Neuronal stem cell (in vitro differentiated cells): ENCODE results near the gene SH3RF2.
"Not testable (repeated sequence)": the region's sequence is repeated elsewhere in the genome, so short reads cannot be mapped to it uniquely, and the experiment has no call there.

Experiments used
- DNase-seq: peaks from one replicate; pipeline ENCODE4 v3.0.0-alpha.2; 2013; ENCODE audit warnings: low spot score
- H2AFZ ChIP-seq: one replicate; pipeline ENCODE4 v1.6.1; 2013; ENCODE audit warnings: mild to moderate bottlenecking, low read length, inconsistent platforms
- H2AK5ac ChIP-seq: 2 replicates; pipeline ENCODE4 v1.6.1; 2013; ENCODE audit warnings: low read depth, mild to moderate bottlenecking, inconsistent platforms, low read length, moderate library complexity, mixed read lengths
- H2BK120ac ChIP-seq: 2 replicates; pipeline ENCODE4 v1.6.1; 2013; ENCODE audit warnings: low read depth, mild to moderate bottlenecking, inconsistent platforms, low read length, moderate library complexity, mixed read lengths
- H2BK12ac ChIP-seq: one replicate; pipeline ENCODE4 v1.6.1; 2013; ENCODE audit warnings: low read length, inconsistent platforms
- H2BK15ac ChIP-seq: 2 replicates; pipeline ENCODE4 v1.6.1; 2013; ENCODE audit warnings: mild to moderate bottlenecking, low read length, inconsistent platforms, mixed read lengths
- H2BK5ac ChIP-seq: one replicate; pipeline ENCODE4 v1.6.1; 2013; ENCODE audit warnings: inconsistent platforms, mild to moderate bottlenecking, low read length, moderate library complexity
- H3K14ac ChIP-seq: one replicate; pipeline ENCODE4 v1.6.1; 2013; ENCODE audit warnings: low read length, inconsistent platforms
- H3K18ac ChIP-seq: 2 replicates; pipeline ENCODE4 v1.6.1; 2013; ENCODE audit warnings: low read length, inconsistent platforms
- H3K23ac ChIP-seq: 2 replicates; pipeline ENCODE4 v1.6.1; 2013; ENCODE audit warnings: low read depth, mild to moderate bottlenecking, mixed read lengths, low read length, inconsistent platforms; ENCODE audit not compliant: poor library complexity
- H3K27ac ChIP-seq: replicated peaks from 3 replicates; pipeline ENCODE4 v1.5.1; 2013; ENCODE audit warnings: low read length, inconsistent platforms
- H3K27me3 ChIP-seq, 3 experiments: 2 replicates each; pipeline ENCODE4 v1.6.1; 2013; ENCODE audit warnings: low read length in 3 of 3, mild to moderate bottlenecking in 2 of 3, inconsistent platforms in 1 of 3, low read depth in 1 of 3, mixed read lengths in 1 of 3, moderate library complexity in 1 of 3; ENCODE audit not compliant: control insufficient read depth in 3 of 3, insufficient read depth in 3 of 3
- H3K36me3 ChIP-seq, 2 donors: replicated peaks in 1 of 2; 2 replicates each; pipeline ENCODE4 v1.6.1; 2013; ENCODE audit warnings: low read length in 2 of 2; ENCODE audit not compliant: control insufficient read depth in 2 of 2, insufficient read depth in 2 of 2
- H3K4ac ChIP-seq: 2 replicates; pipeline ENCODE4 v1.6.1; 2013; ENCODE audit warnings: inconsistent platforms, mild to moderate bottlenecking, low read length, moderate library complexity
- H3K4me1 ChIP-seq, 2 donors: 1 replicate in 1 of 2; 2 replicates in 1 of 2; pipeline ENCODE4 v1.6.1; 2013; ENCODE audit warnings: low read length in 2 of 2, low read depth in 1 of 2; ENCODE audit not compliant: control insufficient read depth in 2 of 2, insufficient read depth in 1 of 2
- H3K4me2 ChIP-seq: one replicate; pipeline ENCODE4 v1.6.1; 2013; ENCODE audit warnings: mild to moderate bottlenecking, low read length, inconsistent platforms; ENCODE audit not compliant: insufficient read depth, poor library complexity, severe bottlenecking
- H3K4me3 ChIP-seq, 2 donors: 2 replicates each; pipeline ENCODE4 v1.5.1; 2013; ENCODE audit warnings: low read length in 2 of 2, mild to moderate bottlenecking in 2 of 2, inconsistent platforms in 1 of 2, moderate library complexity in 1 of 2
- H3K79me1 ChIP-seq: one replicate; pipeline ENCODE4 v1.6.1; 2013; ENCODE audit warnings: low read depth, mild to moderate bottlenecking, inconsistent platforms, low read length, moderate library complexity
- H3K9ac ChIP-seq: one replicate; pipeline ENCODE4 v1.6.1; 2013; ENCODE audit warnings: mild to moderate bottlenecking, low read depth, low read length, inconsistent platforms; ENCODE audit not compliant: poor library complexity
- H3K9me3 ChIP-seq, 2 donors: replicated peaks in 1 of 2; 2 replicates each; pipeline versions ENCODE3 to v1.6.1; 2013; ENCODE audit warnings: low read length in 2 of 2, mild to moderate bottlenecking in 2 of 2, inconsistent platforms in 1 of 2, low read depth in 1 of 2, mixed read lengths in 1 of 2, moderate library complexity in 1 of 2; ENCODE audit not compliant: control insufficient read depth in 2 of 2, insufficient read depth in 1 of 2
- H4K8ac ChIP-seq: one replicate; pipeline ENCODE4 v1.6.1; 2013; ENCODE audit warnings: low read depth, mild to moderate bottlenecking, inconsistent platforms, low read length, moderate library complexity
- H4K91ac ChIP-seq: one replicate; pipeline ENCODE4 v1.6.1; 2013; ENCODE audit warnings: low read length, low read depth, mild to moderate bottlenecking, inconsistent platforms; ENCODE audit not compliant: poor library complexity
- WGBS, 2 donors: extraction: QIAGEN DNeasy Blood & Tissue Kit; methylation state at CpG; one replicate each; pipeline ENCODE4 v1.1.7; 2013; ENCODE audit warnings: missing lambda C conversion rate in 2 of 2, mixed read lengths in 1 of 2; ENCODE audit not compliant: insufficient read length in 2 of 2, insufficient replicate concordance in 1 of 2; ENCODE audit errors: extremely low coverage in 2 of 2; 5-methylcytosine and 5-hydroxymethylcytosine counted together

Gene SH3RF2

GRCh38 chr5:145991044-145991575, 54.7 kb downstream of the SH3RF2 start:
- Histone ChIP-seq H3K36me3 (no peaks in the 10 kb centered on the region), H3K4me3 (no peak overlapping the region), H3K23ac (no peak overlapping the region), H3K18ac (no peak overlapping the region), H3K4ac (no peak overlapping the region), H2BK120ac (no peak overlapping the region), H3K27me3 (no peaks in the 10 kb centered on the region), H2AK5ac (no peak overlapping the region), H2AFZ (no peak overlapping the region), H2BK15ac (no peak overlapping the region), H2BK5ac (no peak overlapping the region), H3K14ac (no peak overlapping the region), H3K4me2 (no peak overlapping the region), H2BK12ac (no peak overlapping the region), H3K9ac (no peak overlapping the region), H4K8ac (no peak overlapping the region), H4K91ac (no peak overlapping the region), H3K4me1 (no peaks in the 10 kb centered on the region), H3K9me3 (no peaks in the 10 kb centered on the region), H3K79me1 (no peaks in the 10 kb centered on the region), H3K27ac (no peak overlapping the region)
- no CpG with 5 or more reads among the region's 3 CpGs for WGBS, 2 donors
- no peak for DNase-seq

GRCh38 chr5:145993538-145993937, 57.2 kb downstream of the SH3RF2 start:
- H3K18ac ChIP-seq, H2BK12ac ChIP-seq, H3K27ac ChIP-seq, H2BK120ac ChIP-seq, H3K79me1 ChIP-seq, H3K4me3 ChIP-seq, H3K4me2 ChIP-seq, H4K91ac ChIP-seq, H3K14ac ChIP-seq, H3K23ac ChIP-seq, H3K4me1 ChIP-seq, H2AK5ac ChIP-seq, H2AFZ ChIP-seq, H4K8ac ChIP-seq, H3K27me3 ChIP-seq, H2BK15ac ChIP-seq, H3K9me3 ChIP-seq, H3K4ac ChIP-seq, H3K9ac ChIP-seq, DNase-seq, H2BK5ac ChIP-seq, H3K36me3 ChIP-seq: not testable (repeated sequence)
- WGBS, 2 donors = no CpG with 5 or more reads among the region's 4 CpGs

GRCh38 chr5:145996135-145996534, 59.8 kb downstream of the SH3RF2 start:
- Histone ChIP-seq H3K18ac (no peak overlapping the region), H2AK5ac (no peak overlapping the region), H2BK120ac (no peak overlapping the region), H3K9ac (no peak overlapping the region), H3K14ac (no peak overlapping the region), H2BK5ac (no peak overlapping the region), H3K27me3 (no peaks in the 10 kb centered on the region), H3K23ac (no peak overlapping the region), H3K9me3 (no peaks in the 10 kb centered on the region), H2AFZ (no peak overlapping the region), H2BK15ac (no peak overlapping the region), H3K4me3 (no peak overlapping the region), H3K4me1 (no peaks in the 10 kb centered on the region), H3K79me1 (no peaks in the 10 kb centered on the region), H2BK12ac (no peak overlapping the region), H4K8ac (no peak overlapping the region), H3K4me2 (no peak overlapping the region), H3K4ac (no peak overlapping the region), H3K27ac (no peak overlapping the region), H3K36me3 (no peaks in the 10 kb centered on the region), H4K91ac (no peak overlapping the region)
- no CpG with 5 or more reads among the region's 6 CpGs for WGBS, 2 donors
- DNase-seq = no peak

GRCh38 chr5:145999208-145999607, 62.8 kb downstream of the SH3RF2 start:
- DNase-seq = no peak
- H2BK5ac ChIP-seq = no peak overlapping the region
- H2BK15ac ChIP-seq = no peak overlapping the region
- no peaks in the 10 kb centered on the region for H3K9me3 ChIP-seq
- no peak overlapping the region for H3K4me2 ChIP-seq
- H3K27me3 ChIP-seq = no peaks in the 10 kb centered on the region
- no peak overlapping the region for H4K8ac ChIP-seq
- no peak overlapping the region for H3K4ac ChIP-seq
- H3K79me1 ChIP-seq = no peaks in the 10 kb centered on the region
- H2AFZ ChIP-seq = no peak overlapping the region
- H2BK120ac ChIP-seq = no peak overlapping the region
- H3K9ac ChIP-seq = no peak overlapping the region
- H2BK12ac ChIP-seq = no peak overlapping the region
- H3K4me1 ChIP-seq = no peaks in the 10 kb centered on the region
- H3K27ac ChIP-seq = no peak overlapping the region
- H2AK5ac ChIP-seq = no peak overlapping the region
- H3K14ac ChIP-seq = no peak overlapping the region
- no peaks in the 10 kb centered on the region for H3K36me3 ChIP-seq
- H3K4me3 ChIP-seq = no peak overlapping the region
- no peak overlapping the region for H3K18ac ChIP-seq
- H3K23ac ChIP-seq = no peak overlapping the region
- H4K91ac ChIP-seq = no peak overlapping the region
- no CpG with 5 or more reads among the region's 1 CpG for WGBS, 2 donors
